ENCODE results near the gene LRCH4.

Gene LRCH4

DNA sequence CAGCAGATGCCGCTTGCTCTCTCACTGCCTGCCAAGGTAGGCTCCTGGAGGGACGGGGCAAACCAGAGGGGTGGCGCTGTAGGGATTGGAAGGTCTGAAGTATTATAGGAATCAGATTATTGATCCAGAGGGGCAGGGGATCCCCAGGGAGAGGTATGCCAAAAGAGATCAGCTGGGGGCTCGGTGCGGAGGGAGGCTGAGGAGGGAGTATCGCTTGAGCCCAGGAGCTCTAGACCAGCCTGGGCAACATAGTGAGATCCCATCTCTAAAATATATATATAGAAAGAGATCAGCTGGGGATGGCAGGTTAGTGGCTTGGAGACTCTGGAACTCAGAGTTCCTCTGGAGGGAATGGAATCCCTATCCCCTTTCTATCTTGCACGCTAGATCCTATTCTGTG lies 9.3 kb upstream of the LRCH4 start:
- no peak for DNase-seq (ENCODE audit: low spot score)
- TF ChIP-seq, protein P1, sequence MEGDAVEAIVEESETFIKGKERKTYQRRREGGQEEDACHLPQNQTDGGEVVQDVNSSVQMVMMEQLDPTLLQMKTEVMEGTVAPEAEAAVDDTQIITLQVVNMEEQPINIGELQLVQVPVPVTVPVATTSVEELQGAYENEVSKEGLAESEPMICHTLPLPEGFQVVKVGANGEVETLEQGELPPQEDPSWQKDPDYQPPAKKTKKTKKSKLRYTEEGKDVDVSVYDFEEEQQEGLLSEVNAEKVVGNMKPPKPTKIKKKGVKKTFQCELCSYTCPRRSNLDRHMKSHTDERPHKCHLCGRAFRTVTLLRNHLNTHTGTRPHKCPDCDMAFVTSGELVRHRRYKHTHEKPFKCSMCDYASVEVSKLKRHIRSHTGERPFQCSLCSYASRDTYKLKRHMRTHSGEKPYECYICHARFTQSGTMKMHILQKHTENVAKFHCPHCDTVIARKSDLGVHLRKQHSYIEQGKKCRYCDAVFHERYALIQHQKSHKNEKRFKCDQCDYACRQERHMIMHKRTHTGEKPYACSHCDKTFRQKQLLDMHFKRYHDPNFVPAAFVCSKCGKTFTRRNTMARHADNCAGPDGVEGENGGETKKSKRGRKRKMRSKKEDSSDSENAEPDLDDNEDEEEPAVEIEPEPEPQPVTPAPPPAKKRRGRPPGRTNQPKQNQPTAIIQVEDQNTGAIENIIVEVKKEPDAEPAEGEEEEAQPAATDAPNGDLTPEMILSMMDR (IDR thresholded peaks at IDR 0.05; ENCODE audit: extremely low read depth, missing control alignments), result no peak

DNA sequence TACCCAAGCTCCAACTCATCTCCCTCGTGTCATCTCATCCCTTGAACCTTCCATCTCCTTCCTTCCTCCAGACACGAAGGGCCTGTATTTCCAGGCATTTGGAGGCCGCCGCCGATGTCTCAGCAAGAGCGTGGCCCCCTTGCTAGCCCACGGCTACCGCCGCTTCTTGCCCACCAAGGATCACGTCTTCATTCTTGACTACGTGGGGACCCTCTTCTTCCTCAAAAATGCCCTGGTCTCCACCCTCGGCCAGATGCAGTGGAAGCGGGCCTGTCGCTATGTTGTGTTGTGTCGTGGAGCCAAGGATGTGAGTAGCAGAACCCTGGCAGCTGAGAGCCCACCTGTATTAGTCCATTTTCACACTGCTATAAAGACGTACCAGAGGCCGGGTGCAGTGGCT lies 5.7 kb upstream of the LRCH4 start:
- TF ChIP-seq, protein P1 (IDR thresholded peaks at IDR 0.05; ENCODE audit: extremely low read depth, missing control alignments), result no peak
- DNase-seq (ENCODE audit: low spot score), result no peak

DNA sequence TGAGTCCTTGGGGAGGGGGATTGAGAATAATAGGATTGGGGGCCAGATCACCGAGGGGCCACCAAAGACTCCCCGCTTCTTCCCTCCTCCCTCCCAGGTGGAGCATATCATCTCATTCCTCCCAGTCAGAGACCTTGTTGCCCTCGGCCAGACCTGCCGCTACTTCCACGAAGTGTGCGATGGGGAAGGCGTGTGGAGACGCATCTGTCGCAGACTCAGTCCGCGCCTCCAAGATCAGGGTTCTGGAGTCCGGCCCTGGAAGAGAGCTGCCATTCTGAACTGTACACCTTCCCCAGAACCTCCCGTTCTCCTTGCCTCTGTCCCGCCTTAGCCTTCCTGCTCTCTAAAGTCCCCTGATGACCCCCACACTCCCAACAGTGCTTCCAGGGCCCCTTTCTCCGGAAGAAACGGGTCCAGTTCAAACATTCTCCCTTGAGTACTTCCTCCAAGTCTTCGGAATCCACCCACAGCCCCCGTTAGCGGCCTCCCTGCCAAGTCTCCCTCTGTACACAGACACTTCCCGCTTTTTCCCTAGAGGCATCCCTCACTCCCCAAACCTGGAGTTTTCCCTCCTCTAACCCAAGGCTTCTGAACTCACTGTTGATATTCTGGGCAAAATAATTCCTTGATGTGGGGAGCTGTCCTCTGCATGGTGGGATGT lies 4.3 kb upstream of the LRCH4 start:
- TF ChIP-seq, protein P1 (IDR thresholded peaks at IDR 0.05; ENCODE audit: extremely low read depth, missing control alignments), result no peak
- no peak for DNase-seq (ENCODE audit: low spot score)

DNA sequence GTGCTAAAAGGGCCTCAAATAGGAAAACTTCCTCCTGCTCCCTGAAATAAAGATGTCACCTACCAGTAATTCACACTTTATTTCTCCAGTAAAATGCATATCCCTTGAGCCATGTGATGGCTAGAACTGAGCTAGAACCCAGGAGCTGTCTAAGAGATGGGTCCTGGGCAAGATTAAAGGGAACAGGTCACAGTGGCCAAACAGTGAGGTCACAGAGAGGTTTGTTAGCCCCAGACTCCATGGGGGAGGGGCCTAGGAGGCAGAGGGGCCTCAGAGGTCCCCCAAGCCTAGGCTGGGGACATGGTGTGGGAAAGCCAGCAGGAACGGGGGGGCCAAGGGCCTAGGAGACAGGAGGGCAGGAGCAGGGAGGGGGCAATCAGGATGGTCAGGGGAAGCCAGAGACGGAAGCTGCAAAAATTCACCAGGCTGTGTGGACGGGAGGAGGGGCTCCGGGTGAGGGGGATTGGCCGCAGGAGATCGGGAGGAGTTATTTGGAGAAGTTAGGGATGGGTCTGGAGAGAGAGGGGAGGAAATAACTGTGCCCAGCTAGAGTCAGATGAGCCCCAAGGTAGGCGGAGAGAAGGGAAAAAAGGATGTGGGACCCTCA lies 3.5 kb upstream of the LRCH4 start:
- DNase-seq (ENCODE audit: low spot score), result no peak
- TF ChIP-seq, protein P1 (IDR thresholded peaks at IDR 0.05; ENCODE audit: extremely low read depth, missing control alignments), result no peak

DNA sequence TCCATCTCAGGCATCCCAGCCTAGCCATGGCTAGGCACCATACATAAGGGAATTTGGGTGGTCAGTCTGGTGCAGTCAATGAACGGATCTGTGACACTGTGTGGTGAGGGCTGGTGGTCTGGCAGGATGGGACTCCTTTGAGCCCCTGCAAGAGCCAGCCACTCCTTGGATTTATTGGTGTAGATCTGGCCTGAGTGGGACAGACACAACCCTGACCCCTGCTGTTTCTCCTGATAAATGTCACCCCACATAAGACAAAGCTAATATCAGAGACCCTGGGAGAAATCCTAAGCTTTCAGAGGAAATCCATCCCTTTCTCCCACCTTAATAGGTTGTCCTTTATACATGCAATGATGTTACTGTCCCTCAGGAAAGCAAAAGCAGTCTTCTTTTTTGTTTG lies 2.5 kb upstream of the LRCH4 start:
- DNase-seq (ENCODE audit: low spot score), result no peak
- TF ChIP-seq, protein P1 (IDR thresholded peaks at IDR 0.05; ENCODE audit: extremely low read depth, missing control alignments), result peak; percentile 23

DNA sequence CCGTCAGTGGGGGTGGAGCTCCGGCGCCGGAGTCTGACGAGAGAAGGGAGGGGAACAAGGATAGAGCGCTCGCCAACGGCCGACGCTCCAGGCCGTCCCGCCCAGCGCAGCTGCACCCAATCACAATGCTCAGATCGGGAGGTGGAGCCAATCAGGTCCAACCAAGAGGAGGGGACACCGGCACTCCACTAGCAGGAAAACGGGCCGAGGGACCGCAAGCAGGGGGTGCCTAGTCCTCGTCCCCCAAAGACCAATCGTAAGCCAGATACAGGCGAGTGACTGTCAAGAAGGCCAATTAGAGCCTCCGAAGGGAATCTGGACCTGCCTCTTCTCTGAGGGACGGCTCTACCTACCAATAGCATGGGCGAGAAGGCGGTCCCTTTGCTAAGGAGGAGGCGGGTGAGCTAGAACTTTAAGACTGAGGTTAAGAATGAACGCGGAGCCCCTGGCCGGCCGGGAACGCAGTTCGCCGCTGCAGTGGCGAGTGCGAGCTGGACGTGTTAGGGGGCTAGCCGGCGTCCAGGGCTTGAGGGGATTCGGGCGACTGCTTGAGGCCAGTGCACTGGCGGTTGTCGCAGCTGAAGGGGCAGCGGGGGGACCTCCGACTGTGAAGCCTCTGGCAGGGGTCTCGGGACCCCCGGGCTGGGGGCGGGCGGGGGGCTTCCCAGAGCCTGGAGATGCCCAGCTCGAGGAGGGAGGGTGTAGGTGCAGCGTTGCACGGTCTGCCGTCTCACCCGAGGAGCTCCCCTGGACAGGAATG lies 517 bp upstream of the LRCH4 start, which contains the start of gene FBXO24:
Gene FBXO24, plus strand, starts transcription at position 63 of the 760 bp plus-strand sequence. Its CDS starts 298 bp downstream, at position 361.
- peak; percentile 99 for DNase-seq (ENCODE audit: low spot score)
- TF ChIP-seq, protein P1 (IDR thresholded peaks at IDR 0.05; ENCODE audit: extremely low read depth, missing control alignments), result no peak

Measured in GM20000 (cell line).